G401.6 (cell line): Measurements from ENCODE around the gene MKS1.

Source experiments
- FAIRE-seq: peaks from 2 replicates; lab custom pipeline; 2012; peaks lifted over from hg19 to GRCh38; lab: Jason Lieb, UNC

Gene MKS1

GRCh38 chr17:58244963-58245362 lies 25.9 kb upstream of the MKS1 start:
- FAIRE-seq: no peak

DNA sequence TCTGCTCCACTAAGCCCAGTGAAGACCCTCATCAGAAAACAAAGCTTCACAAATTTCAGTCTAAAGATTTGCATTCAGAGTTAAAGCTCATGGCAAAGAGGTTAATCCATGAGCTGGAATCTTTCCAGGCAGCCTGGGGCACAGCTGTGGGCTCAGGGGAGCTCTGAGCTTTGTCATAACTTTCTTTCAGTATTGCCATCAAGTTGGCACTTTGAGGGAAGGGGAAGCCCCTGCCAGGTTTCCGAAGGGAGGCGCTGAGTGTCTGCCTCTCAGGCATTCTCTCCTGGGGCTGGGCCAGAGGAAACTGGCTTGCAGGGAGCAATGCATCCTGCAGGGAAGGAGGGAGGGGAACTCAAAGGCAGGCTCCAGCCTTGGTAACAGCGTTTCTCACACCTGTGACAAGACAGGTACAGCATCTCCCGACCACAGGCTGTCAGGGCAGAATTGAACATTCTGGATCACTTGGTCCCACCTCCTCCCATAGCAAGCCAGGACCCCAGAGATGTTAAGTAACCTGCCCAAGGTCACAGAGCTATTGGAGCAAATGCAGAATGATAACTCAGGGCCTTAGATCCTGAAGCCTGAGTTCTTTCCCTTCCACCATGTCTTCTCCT lies 23.2 kb upstream of the MKS1 start:
- FAIRE-seq: no peak

GRCh38 chr17:58239987-58240386 lies 20.9 kb upstream of the MKS1 start:
- no peak for FAIRE-seq

DNA sequence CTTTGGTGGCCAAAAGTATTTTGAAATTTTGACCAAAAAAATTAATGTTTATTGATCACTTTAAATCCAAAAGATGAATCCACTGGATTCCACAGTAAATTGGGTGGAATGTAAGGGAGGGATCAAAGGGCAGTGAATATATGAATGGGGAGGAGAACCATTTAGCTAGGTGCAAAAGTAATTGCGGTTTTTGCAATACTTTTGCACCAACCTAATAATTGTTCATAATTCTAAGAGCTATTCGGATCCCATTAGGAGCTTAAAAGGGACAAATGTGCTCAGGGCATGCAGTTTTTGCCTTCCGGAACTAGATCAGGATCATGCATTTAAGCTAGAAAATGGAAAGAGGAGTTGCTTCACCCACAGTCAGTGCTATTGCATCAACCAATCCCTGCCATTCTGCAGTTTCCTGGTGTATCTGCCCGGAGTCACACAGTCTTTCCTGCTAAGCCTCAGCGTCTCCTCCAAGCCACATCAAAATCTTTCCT lies 19.1 kb upstream of the MKS1 start, which contains the start of gene LPO:
Gene LPO, plus strand, starts transcription at position 438 of the 488 bp plus-strand sequence. CDS start 4,396 bp downstream, outside the sequence.
- no peak for FAIRE-seq

- FAIRE-seq: no peak
These were observed 17.3 kb upstream of the MKS1 start for GRCh38 chr17:58236394-58236793.

GRCh38 chr17:58235821-58236220 lies 16.8 kb upstream of the MKS1 start:
- no peak for FAIRE-seq

GRCh38 chr17:58234512-58234911 lies 15.5 kb upstream of the MKS1 start:
- no peak for FAIRE-seq

DNA sequence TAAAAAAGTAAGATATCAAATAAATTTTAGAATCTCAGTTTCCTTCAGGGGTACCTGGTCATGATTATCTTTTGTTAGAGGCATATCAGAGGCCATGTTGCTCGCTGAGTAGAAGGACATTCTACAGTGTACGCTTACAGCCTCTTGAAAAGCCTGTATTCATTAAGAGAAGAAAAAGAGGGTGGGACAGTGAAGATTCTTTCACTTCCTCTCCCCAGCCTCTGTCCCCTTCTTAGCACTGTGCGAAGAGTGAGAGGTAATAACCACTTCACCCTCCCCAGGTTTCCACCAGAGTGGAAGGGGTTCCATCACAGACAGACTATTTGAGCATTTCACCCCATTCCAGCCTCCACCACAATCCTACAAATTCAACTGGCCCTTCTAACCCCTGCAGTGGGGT lies 14.5 kb upstream of the MKS1 start:
- no peak for FAIRE-seq

GRCh38 chr17:58232707-58233156 lies 13.7 kb upstream of the MKS1 start:
- FAIRE-seq: no peak

GRCh38 chr17:58231641-58232040 lies 12.6 kb upstream of the MKS1 start:
- no peak for FAIRE-seq

GRCh38 chr17:58229881-58230280 lies 10.8 kb upstream of the MKS1 start:
- no peak for FAIRE-seq

DNA sequence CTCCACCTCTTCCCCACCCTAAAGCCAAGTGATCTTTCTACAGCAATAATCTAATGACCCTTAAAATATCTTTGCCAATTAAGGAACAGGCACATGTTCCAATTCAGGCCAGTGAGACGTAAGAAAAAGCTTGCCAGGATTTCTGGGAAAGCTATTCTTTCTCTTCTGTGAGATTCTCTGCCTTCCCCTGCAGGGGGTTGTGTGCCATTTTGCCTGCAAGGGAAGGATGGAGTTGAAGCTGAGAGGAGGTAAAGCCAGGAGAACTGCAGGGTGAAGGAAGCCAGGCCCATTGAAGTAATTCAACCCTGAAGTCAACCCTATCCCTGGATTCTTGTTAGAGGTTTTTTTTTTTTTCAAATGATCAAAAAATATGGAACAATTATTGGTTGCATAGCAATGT lies 10.3 kb upstream of the MKS1 start:
- no peak for FAIRE-seq

DNA sequence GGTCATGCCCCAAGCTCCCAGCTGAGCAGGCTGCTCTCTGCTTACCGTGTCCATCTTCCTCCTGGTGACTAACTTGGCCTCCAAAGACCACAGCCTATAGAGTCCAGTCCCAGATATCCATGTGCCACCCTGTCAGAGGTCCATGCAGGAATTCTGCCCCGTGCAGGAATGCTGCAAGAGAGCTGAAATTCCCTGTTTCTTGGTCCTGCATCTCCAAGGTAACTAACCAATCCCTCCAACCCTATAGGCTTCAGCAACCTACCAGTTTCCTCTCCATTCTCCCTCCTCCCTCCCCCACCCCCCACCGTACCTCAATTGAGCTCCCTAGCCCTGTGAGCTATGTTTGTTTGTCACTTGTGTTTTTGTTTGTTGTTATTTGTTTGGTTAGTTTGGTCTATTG lies 9.6 kb upstream of the MKS1 start:
- FAIRE-seq: no peak

- no peak for FAIRE-seq
These were observed 8.7 kb upstream of the MKS1 start for GRCh38 chr17:58227733-58228132.

GRCh38 chr17:58224315-58224714 lies 5.3 kb upstream of the MKS1 start:
- FAIRE-seq: no peak

GRCh38 chr17:58219789-58220183 lies 731 bp upstream of the MKS1 start:
- no peak for FAIRE-seq

DNA sequence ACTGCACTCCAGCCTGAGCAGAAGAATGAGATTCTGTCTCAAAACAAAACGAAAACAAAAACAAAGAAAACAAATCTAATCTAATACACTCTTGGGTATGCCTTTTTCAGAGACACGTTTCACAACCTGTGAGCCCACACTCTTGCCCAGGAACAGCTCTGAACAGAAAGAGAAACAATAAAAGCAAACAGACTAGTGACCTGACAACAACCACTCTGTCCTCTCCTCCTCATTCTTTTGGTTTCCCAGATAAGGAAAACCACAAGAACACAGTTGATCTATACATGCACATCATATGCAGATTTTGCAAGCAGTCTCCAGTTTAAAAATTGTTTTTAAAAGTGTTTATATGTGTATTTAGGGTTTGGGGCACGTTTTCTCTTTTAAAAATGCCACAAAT lies 1.3 kb downstream of the MKS1 start:
- FAIRE-seq: no peak

DNA sequence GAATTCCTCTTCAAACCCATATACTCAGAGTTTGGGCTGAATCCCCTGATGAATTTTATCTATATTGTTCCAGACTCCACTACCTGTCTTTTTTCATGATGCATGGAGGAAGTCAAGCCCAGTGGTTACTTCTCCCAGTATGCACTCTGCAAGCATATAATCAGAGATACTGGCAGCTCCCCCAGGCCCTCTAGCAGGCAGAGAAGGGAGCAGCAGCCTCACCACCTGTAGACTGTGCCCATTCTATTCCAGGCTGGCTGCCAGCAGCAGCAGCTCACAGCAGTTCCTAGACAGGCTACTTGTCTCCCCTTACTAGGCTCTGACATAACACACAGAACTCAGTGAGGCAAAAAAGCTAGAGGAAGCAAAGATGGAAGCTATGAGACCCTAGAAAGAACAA lies 3.4 kb downstream of the MKS1 start:
- no peak for FAIRE-seq

DNA sequence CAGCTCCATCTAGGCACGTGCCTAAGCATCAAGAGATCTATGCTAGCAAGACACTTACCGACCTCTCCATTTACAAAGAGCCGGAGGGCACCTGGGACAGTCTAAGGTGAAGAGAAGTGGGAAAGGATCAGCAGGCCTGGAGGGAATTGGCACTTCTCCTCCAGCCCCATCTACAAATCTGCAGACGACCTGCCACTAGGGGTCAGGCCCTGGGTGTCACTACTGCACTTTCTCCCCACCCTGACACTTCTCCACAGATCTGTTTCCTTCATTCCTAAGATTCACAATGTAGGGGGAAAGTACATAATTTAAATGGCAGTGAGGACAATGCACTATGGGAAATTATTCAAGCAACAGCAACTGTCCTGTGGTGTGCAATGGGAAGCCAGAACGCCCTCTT lies 8.1 kb downstream of the MKS1 start:
- no peak for FAIRE-seq

DNA sequence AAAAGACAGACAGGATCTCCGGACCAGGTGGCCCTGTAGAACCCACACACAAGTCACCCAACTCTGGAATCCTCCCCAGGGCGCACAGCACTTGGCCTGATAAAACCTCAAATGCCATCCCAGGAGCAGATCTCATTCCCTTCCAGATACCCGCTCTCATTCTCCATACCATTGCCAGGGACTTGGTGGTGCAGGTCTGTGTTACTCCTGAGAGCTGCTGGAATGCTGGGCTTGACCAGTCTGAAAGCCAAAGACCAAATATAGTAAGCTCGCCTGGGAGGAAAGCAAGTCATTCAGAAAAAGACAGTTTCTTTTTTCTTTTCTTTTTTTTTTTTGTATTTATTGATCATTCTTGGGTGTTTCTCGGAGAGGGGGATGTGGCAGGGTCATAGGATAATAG lies 10.7 kb downstream of the MKS1 start:
- no peak for FAIRE-seq

GRCh38 chr17:58207451-58207850 lies 11.6 kb downstream of the MKS1 start:
- no peak for FAIRE-seq

DNA sequence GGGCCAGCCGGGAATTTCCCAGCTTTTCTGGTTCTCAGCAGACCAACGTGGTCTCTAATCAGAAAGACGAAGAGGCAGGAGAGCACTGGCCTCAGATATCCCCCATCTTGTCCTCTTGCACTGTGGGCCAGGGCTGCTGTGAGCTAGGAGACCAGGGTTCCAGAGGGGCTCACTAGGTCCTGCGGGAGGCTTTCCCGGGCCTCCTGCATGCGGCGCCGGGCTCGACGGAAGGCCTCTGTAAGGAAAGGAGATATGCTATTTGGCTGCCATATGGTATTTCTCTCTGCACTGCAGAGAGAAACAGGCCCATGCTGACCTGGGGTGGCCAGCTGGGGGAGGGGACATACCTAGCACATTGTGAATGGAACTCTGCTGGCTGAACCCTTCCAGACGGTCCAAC lies 13.1 kb downstream of the MKS1 start:
- no peak for FAIRE-seq

- FAIRE-seq: no peak
These were observed 14.3 kb downstream of the MKS1 start for GRCh38 chr17:58204796-58205195.

- no peak for FAIRE-seq
These were observed 16.2 kb downstream of the MKS1 start for GRCh38 chr17:58202859-58203258.
